DMS79 (cell line): ENCODE measurements around the gene GPR17.

ENCODE experiments used
- DNase-seq: peaks from one replicate; lab custom pipeline; 2025; lab: John Stamatoyannopoulos, UW

GPR17 gene

DNA sequence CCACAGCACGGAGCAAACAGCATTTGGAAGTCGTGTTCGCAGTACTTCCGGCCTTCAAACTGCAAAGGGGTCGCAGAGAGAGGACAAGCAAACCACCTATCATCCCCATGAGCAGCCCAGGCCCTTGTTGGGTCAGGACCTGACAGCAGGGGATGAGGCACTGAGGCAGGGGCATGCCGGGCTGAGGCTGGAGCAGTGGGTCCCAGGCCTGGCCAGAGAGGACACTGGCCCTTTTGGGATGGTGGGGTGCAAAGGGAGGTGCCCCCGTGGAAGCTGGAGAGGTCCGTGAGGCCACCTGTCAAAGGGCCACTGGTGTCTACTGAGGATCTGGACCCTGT lies 8.9 kb downstream of the GPR17 start:
- DNase-seq, result no peak

DNA sequence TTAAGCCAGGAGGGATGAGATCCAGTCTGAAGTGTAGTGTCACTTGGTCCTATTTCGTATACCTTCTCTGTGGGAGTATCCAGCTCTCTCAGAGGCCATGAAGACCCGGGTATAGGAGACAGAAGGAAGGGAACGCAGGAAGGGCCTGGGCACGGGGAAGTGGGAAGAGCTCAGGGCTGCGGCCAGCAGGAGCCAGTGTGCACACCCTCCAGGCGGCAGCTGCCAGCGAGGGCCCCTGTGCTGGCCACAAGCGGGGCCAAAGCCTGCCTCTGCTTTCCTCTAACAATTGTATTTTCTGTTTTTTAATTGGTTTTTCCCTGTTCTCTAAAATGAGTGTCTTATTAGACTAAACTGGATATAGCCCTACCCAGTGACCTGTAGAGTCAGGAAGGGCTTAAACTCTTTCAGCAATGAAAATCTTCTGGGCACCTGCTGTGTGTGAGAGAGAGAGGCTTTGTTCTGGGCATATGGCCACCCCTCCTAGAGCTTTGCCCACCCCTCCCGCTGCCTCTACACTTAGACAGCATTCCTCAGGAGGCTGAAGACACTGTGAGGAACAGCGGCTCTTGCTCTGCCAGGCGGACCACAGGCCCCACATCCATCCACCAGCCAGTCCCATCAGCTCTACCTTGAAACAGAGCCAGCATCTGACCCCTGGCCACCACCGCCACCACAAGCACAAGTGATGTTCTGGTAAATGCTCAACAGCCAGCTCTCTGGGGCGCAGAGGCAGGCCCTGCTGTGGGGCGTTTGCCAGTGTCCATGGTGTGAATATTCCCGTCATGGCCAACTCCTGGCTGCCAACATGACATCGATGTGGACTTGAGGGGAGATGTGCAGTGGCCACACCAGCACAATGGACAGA lies 9.5 kb downstream of the GPR17 start:
- DNase-seq, result no peak

DNA sequence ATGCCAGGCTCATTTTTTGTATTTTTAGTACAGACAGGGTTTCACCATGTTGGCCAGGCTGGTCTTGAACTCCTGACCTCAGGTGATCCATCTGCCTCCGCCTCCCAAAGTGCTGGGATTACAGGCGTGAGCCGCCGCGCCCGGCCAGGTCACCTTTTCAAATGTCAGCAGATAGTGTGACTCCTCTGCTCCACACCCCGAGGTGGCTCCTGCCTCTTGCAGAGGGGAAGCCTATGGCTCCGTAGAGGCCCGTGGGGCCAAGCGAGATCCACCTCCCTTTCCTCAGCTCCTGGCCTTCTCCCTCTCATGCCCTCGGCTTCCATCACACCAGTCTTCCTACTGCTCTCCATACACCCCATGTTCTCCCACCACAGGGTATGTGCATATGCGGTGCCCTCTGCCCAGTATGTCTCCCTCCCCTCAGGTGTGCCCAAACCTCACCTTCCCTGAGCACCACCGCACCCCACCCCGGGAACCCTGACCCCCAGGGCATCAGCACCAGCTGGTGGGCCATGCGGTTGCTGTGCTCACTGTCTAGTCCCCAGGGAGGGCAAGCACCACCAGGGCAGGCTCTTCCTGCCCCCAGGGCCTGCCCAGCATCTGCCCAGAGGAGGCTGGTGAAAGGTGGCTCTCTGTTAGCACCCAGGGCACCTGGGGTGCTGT lies 10.7 kb downstream of the GPR17 start:
- DNase-seq, result no peak

DNA sequence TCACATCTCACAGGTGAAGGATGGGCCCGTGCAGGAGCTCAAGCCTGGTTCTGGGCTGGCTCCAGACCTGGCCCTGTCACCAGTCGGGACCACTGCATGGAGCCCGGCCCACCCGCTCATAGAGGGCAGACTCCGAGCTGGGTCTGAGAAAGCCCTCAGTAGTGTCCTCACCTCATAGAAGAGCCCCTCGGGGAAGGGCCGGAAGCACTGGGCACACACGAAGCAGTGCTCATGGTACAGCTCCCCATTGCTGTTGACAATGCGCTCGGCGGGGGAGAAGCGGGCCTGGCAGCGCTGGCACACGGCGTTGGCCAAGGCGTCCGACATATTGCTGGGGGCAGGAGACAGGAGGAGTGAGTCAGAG lies 11.3 kb downstream of the GPR17 start:
- no peak for DNase-seq

DNA sequence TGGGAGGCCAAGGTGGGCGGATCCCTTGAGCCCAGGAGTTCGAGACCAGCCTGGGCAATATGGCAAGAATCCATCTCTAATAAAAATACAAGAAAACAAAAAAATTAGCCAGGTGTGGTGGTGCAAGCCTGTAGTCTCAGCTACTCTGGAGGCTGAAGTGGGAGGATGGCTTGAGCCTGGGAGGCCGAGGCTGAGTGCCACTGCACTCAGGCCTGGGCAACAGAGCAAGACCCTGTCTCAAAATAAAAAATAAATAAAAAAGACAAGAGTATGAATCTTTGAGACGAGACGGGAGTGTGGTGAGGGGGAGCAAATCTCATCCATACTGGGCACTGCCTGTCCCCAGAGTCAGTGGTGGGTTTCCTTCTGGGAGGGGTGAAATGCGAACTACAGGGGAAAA lies 12.2 kb downstream of the GPR17 start:
- DNase-seq, result no peak

DNA sequence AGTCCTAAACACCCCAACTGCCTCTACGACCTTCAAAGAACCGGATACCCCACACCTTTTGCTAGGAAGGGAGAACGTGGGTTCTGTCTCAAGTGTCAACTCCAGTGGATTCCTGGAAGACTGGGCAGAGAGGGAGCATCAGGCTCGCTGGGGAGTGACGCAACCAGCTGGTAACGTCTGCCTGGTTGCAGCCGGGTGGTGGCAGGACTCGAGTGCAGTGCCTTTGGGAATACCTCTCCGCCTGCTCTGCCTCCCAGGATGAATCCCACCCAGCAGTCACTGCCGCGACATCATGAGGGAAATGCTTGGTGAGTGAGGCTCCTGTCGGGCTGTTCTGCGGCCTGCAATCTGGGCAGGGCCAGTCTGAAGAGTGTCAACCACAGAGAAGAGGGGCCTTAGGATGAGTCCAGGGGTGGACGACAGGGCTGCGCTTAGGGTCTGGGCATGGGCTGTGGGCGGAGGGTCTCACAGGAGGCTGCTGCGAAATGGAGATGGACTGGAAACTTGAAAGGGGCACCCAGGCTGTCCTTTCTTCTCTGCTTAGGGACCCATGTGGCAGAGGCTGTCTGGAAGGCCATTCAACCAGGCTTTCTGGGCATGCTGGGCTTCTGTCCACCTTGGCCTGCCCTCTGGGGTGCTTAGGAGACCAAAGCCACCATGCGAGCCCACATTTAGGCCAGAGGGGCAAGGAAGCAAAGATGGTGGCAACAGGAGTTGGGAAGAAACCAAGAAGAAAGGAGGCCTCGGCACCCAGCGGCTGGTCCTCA lies 12.9 kb downstream of the GPR17 start:
- DNase-seq, result no peak

DNA sequence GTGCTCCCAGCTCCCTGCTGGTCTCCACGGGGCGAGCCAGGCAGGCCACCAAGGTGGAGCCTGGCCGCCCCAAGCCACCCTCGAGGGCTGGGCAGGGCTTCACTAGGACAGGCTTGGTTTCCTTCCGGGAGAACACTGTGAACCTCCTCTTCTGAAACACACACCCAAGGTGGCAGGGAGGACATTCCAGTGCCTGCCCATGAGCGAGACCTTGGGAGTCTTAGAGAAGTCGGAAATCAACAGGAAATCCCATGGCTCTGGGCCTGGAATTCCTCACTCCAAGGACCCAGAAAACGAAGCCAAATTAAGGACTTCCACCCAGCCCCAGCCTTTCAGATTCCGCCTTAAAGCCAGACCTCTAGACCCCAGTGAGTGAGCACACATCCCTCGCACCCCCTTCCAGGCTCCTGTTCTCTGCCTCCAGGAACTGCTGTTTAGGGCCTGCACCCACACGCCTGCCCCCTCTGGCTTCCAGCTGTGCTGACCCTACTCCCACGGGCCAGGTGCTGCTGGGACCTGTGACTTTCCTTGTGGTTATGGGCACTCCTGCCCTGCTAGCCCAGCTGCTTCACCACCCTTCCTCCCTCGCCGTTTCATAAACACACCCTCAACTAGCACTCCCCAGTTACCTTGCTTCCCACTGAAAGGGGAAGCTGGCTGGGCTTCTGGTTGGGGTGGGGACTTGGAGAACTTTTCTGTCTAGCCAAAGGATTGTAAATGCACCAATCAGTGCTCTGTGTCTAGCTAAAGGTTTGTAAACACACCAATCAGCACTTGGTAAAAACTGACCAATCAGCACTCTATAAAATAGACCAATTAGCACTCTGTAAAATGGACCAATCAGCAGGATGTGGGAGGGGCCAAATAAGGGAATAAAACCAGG lies 13.7 kb downstream of the GPR17 start:
- DNase-seq, result no peak

DNA sequence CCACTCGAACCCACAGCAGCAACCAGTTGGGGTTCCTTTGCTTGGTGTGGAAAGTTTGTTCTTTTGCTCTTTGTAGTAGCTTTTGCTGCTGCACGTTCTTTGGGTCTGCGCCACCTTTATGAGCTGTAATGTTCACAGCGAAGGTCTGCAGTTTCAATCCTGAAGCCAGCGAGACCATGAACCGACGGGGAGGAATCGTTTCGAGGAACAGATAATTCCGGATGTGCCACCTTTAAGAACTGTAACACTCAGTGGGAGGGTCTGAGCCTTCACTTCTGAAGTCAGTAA lies 14.3 kb downstream of the GPR17 start:
- no peak for DNase-seq

DNA sequence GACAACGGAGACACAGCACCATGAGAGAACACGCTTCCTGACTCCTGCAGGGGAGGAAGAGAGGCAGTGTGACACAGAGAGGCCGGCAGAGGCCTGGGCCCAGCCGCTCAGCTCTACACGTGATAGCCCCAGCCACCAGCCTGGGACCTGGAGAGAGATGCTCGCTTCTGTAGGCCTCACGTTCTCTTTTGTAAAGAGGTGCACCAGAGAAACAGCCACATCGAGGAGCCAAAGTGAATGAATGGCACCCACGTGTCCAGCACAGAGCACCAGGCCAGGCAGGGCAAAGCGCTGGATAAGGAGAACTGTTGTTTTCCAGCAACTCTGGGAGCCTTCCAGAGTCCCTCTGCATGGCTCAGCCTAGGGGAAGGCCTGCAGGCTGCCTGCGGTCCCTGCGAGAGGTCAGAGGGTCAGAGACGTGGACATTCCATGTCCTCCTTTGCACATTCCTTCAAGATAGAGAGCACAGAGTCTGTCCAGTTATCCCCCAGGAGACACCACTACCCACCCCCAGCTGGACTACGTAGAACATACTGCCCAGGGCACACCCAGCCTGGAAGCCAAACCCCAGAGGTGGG lies 15.2 kb downstream of the GPR17 start:
- no peak for DNase-seq

DNA sequence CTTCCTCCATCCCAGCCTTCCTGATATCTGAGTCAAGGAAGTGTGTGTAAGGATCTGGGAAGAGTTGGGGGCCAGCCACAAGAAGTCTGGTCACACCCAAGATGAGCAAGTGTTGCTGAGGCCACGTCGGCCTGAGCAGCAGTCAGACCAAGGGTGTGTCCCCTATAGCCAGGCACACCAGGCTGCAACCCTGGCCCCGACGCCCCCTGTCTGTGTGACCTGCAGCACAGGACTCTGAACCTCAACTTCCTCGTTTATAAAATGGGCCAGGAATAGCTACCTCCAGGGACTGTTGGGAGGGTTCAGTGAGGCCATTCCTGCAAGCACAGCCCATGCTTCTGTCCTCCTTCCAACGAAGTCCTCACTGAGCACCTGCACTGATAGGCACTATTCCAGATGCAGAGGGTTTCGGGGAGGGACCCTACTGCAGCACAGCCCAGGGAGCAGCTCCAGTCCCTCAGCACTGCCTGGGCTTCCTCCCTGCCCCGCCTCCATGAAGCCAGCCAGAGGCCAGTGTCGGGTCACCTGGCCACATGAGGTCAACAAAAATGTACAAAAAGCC lies 16.1 kb downstream of the GPR17 start:
- no peak for DNase-seq

DNA sequence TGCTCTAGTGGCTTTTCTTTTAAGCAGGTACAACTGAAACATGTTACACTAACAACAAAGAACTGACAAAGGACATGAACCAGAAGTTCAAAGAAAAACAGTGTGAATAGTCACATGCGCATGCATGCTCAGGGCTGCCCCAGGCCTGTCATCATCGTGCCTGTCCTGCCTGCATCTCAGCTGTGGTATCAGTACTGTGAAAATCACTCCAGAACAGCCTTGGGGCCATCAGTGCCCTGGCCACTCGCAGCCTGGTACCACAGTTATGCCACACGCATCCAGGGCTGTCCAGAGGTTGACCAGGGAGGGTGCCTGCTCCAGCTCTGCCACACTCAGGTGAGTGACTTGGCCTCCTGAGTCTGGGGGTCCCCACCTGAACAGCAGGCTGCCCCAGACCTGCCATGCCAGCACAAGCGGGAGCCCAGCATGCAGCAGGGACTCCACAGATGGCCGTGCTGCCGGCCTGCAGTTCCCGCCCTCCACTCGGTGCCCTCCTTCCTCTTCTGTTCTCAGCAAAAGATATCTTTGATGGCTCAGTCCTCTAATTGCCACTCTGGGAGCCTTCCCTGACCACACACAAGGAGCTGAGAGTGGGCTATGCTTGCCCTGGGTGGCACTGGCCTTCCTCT lies 17.1 kb downstream of the GPR17 start:
- DNase-seq, result no peak

DNA sequence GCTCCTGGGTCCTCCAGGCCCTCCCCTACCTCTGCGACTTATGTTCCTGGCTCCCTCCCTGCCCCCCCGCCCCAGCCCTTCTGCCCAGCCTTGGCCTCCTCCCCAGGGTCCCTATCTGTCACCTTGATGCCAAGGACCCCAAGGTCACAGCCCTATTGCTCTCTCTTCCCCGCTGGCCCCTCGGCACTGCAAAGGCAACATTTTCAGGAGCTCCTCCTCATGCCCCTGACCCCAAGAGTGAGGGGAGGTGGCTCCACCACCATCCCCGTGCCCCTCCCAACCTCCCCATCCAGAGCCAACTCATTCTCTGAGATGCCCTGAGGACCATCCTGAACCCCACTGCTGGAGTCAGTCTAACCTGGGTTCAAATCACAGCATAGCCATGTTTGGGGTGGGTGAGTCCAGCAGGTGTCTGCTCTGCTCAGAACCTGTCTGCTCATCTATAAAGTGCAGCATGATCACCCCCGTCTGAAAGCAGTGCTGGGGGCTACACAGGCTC lies 17.7 kb downstream of the GPR17 start:
- no peak for DNase-seq

DNA sequence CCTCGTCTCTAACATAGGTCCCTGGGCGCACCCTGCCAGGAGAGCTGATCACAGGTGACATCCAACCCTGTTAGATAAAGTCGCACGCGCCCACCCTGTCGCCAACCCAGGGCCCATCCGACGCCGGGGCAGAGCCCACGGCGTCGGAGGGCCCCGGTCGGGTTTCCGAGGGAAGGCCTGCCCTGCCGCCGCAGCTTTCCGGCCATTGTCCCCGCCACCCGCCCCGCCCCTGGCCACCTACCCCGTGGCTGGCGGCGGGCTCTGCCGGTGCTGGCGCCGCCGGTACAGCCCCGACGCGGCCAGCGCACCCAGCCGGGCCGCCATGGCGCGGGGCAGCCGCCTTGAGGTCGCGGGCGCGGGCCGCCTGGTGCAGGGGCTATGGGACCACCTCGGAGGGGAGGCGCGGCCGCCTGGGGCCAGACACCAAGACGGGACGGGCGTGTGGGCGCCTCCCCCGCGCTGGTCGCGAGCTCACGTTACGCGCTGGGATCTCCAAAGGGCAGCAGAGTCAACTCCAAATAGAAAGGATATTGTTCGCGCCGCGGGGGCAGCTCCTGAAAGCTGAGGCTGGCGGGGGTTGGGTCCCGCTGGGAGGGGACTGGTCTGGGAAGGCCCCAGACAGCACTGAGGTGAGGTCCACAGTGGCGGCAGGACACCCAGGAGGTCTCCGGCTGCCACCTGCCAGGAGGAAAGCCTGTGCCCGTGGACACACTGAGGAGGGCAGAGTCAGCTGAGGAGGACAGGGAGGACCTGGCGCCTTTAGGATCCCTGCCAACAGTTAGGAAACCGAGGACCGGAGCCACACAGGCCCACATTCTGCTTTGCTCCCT lies 18.3 kb downstream of the GPR17 start:
- no peak for DNase-seq

DNA sequence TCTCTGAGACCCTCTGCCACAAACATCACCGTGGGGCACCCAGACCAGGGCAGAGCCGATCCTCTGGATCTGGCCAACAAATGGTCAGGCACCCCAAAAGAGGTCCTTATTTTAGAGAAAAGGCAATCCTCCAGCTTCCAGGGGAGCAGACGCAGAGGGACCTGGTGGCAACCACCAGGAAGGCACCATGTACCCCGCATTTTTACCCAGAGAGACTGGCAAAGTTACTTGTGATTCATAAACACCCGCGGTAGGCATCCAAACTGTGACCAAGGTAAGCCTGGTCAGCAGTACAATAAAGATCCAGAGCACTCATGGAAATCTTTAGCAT lies 18.9 kb downstream of the GPR17 start:
- no peak for DNase-seq

DNA sequence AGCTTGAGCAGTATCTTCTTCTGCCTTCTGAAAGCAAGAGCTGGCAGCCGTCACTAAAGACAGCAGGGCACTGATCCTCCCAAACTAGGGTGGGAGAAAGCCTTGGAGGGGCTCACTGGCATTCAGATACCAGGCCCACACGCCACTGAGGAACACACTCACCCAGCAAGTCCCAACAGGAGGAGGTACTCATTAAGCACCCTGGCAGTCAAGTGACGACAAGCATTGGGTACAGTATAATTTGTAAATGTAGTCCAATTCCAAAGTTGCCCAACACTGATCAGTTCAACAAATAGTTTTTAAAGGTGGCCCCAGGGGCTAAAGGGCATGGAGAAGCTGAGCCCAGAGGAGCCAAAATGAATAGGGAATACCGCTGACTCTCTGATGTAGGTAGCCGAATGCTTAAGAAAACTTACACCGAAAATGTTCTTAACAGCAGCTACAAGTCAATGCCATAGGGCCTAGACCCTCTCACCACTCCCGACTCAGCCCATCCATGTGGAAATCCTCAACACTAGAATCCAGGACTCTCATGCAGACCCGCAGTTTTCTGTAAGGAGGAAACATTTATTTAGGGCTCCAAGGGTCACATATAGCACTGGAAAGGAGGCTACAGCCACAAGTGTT lies 19.4 kb downstream of the GPR17 start:
- no peak for DNase-seq

DNA sequence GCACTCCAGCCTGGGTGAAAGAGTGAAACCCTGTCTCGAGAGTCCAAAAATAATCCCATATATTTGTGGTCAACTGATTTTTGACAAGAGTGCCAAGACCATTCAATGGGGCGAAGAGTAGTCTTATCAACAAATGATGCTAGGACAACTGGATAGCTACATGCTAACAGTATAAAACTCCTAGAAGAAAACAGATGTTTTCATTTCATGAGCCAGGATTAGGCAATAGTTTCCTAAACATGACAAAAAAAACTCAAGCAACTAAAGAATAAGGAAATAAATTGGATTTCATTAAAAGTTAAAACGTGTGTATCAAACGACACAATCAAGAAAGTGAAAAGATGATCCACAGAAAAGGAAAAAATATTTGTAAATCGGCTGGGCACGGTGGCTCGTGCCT lies 23.1 kb downstream of the GPR17 start:
- no peak for DNase-seq

DNA sequence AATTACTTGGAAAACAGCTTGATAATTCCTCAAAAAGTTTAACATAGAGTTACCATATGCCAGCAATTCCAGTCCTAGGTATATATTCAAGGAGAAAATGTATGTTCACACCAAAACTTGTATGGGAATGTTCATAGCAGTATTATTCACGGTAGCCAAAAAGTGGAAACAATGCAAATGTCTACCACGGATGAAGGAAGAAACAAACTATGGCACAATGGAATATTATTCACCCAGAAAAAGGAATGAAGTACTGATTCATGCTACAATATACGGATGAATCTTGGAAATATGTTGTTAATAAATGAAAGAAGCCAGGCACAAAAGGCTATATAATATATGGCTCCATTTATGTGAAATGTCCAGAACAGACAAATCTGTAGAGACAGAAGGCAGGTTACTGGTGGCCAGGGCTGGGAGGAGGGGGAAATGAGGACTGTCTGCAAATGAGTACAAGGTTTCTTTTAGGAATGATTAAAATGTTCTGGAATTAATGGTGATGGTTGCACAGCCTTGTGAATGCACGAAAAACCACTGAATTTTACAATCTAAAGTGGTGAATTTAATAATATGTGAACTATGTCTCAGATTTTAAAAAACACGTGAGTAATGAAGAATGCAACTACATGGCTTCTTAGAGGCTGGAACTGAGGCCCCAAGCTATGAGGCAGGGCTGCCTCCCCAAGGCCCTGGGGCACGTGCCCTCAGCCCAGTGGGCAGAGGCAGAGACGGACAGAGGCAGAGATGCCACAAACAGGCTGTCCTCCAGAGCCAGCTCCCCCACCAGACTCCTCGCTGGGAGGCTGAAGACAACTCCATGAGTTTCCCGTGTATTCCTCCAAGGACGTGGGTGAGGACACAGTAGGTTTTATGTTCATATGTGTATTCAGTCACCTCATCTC lies 24.4 kb downstream of the GPR17 start:
- DNase-seq, result no peak

DNA sequence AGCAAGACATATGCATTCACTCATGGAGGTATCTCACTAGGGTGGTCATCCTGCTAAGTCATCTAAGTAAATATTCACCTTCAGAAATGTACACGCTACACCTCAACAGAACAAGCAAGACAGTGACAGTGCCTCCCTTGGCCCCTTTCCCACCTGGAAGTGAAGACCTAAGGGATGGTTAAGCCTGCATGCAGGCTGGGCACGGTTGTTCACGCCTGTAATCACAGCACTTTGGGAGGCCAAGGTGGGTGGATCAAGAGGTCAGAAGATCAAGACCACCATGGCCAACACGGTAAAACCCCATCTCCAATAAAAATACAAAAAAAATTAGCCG lies 25.0 kb downstream of the GPR17 start:
- DNase-seq, result no peak
